Large intestine (tissue), 3 donors: Measurements from ENCODE around the gene TEDC2. TPM values are rescaled to one million over a fixed set of nuclear protein-coding genes. Genes with fewer than 3 reads are reported as not detected.

Source experiments
- DNase-seq, 2 donors: peaks; one replicate each; pipeline versions ENCODE4 v3.0.0 to v3.0.0-alpha.2; 2013
- H3K27ac ChIP-seq: one replicate; pipeline ENCODE4 v1.5.1; 2013; ENCODE audit warnings: low read length
- H3K27me3 ChIP-seq: 2 replicates; pipeline ENCODE4 v1.6.1; 2013; ENCODE audit warnings: low read length; ENCODE audit not compliant: control insufficient read depth, insufficient read depth
- H3K36me3 ChIP-seq: 2 replicates; pipeline ENCODE4 v1.6.1; 2013; ENCODE audit warnings: low read length; ENCODE audit not compliant: control insufficient read depth, insufficient read depth
- H3K4me1 ChIP-seq: one replicate; pipeline ENCODE4 v1.6.1; 2013; ENCODE audit warnings: low read length; ENCODE audit not compliant: control insufficient read depth, insufficient read depth
- H3K4me3 ChIP-seq: one replicate; pipeline ENCODE4 v1.5.1; 2013; ENCODE audit warnings: low read length
- H3K9me3 ChIP-seq: one replicate; pipeline ENCODE4 v1.6.1; 2013; ENCODE audit warnings: mild to moderate bottlenecking, low read depth, low read length, moderate library complexity; ENCODE audit not compliant: control insufficient read depth
- WGBS: methylation state at CpG from one replicate; pipeline ENCODE4 v1.1.5; 2013; ENCODE audit warnings: low lambda C conversion rate; ENCODE audit not compliant: insufficient coverage; 5-methylcytosine and 5-hydroxymethylcytosine counted together
- polyA plus RNA-seq: library from polyadenylated mRNA; unstranded; fragments of 120-200 nt; gene quantifications from one replicate; pipeline ENCODE4 v1.2.1, GENCODE V29; 2013

Gene TEDC2
- polyA plus RNA-seq, 1 donor: 6.4 TPM

- Histone ChIP-seq H3K4me1 (peaks cover 28% of the 10 kb centered on the region), H3K27ac (no peak overlapping the region), H3K9me3 (no peaks in the 10 kb centered on the region), H3K4me3 (no peak overlapping the region), H3K36me3 (peaks cover 11% of the 10 kb centered on the region), H3K27me3 (no peaks in the 10 kb centered on the region)
- DNase-seq: peak in 1 of 2 donors; percentile 31
- WGBS: no CpG with 5 or more reads among the region's 29 CpGs
Observed at GRCh38 chr16:2486645-2487516, 27.0 kb downstream of the TEDC2 start.

- H3K4me1 ChIP-seq: peaks cover 34% of the 10 kb centered on the region
- no peak for DNase-seq
- H3K27me3 ChIP-seq: no peaks in the 10 kb centered on the region
- no peak overlapping the region for H3K4me3 ChIP-seq
- H3K9me3 ChIP-seq: no peaks in the 10 kb centered on the region
- WGBS: no CpG with 5 or more reads among the region's 8 CpGs
- H3K27ac ChIP-seq: no peak overlapping the region
- H3K36me3 ChIP-seq: peaks cover 11% of the 10 kb centered on the region
Observed at GRCh38 chr16:2487517-2487842, 27.6 kb downstream of the TEDC2 start.

DNA sequence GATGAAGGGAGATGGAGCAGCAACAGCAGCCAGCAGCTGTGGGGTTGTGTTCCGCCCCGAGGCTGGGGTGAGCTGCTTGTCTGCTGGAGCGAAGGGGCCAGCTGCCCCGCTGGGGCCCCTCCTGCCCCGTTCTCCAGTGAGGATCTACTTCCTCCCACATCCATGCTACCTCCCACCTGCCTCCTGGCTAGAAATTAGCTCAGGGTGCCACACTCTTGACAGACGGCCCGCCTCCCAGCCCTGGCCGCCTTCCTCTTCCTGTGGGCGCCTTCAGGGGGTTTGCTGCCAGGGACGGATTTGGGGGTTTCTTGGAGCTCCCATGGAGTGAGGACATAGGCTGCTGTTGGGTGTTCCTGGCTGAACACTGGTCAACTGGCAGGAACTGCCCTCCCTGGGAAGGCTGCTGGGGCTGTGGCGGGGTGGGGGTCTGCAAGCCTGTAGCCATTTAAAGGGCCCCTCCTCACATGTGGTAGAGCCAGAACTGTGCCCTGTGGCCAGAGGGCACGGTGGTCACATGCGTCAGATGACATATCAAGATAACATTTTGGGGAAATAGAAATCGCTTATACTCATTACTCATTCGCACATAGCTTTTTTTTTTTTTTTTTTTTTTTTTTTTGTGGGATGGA lies 28.1 kb downstream of the TEDC2 start:
- peaks cover 11% of the 10 kb centered on the region for H3K36me3 ChIP-seq
- no peak for DNase-seq
- WGBS: no CpG with 5 or more reads among the region's 15 CpGs
- no peak overlapping the region for H3K4me3 ChIP-seq
- peaks cover 35% of the 10 kb centered on the region for H3K4me1 ChIP-seq
- no peak overlapping the region for H3K27ac ChIP-seq
- H3K9me3 ChIP-seq: no peaks in the 10 kb centered on the region
- H3K27me3 ChIP-seq: no peaks in the 10 kb centered on the region

DNA sequence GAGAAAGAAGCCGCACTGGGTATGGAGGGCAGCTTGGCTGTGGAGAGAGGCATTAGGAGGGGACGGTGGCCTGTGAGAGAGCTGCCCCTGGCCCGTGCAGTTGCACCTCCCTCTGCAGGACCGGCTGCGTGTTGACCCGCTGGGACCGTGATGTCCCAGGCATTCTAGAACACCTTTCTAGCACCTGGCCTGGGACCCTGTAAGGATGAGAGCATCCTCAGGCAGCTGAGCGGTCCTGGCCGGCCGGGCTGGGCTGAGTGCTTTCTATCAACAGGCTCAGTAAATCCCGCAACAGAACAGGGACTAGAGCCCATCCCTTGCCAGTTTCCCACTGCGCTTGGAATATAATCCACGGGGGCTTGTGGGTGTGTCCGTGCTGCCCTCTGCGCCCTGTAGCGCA lies 29.7 kb downstream of the TEDC2 start:
- Histone ChIP-seq H3K9me3 (no peaks in the 10 kb centered on the region), H3K4me3 (no peak overlapping the region), H3K36me3 (peaks cover 16% of the 10 kb centered on the region), H3K27ac (no peak overlapping the region), H3K27me3 (no peaks in the 10 kb centered on the region), H3K4me1 (peaks cover 27% of the 10 kb centered on the region)
- WGBS: no CpG with 5 or more reads among the region's 16 CpGs
- DNase-seq: no peak

- no peak for DNase-seq
- no CpG with 5 or more reads among the region's 23 CpGs for WGBS
- Histone ChIP-seq H3K4me1 (peaks cover 18% of the 10 kb centered on the region), H3K27ac (no peak overlapping the region), H3K9me3 (no peaks in the 10 kb centered on the region), H3K4me3 (no peak overlapping the region), H3K27me3 (no peaks in the 10 kb centered on the region), H3K36me3 (peaks cover 16% of the 10 kb centered on the region)
Observed at GRCh38 chr16:2490190-2491105, 30.5 kb downstream of the TEDC2 start.

GRCh38 chr16:2492292-2492691 lies 32.4 kb downstream of the TEDC2 start:
- peak in 1 of 2 donors; percentile 34 for DNase-seq
- Histone ChIP-seq H3K36me3 (peaks cover 25% of the 10 kb centered on the region), H3K27ac (no peak overlapping the region), H3K4me3 (no peak overlapping the region), H3K9me3 (no peaks in the 10 kb centered on the region), H3K27me3 (no peaks in the 10 kb centered on the region), H3K4me1 (peaks cover 13% of the 10 kb centered on the region)
- WGBS: no CpG with 5 or more reads among the region's 13 CpGs

DNA sequence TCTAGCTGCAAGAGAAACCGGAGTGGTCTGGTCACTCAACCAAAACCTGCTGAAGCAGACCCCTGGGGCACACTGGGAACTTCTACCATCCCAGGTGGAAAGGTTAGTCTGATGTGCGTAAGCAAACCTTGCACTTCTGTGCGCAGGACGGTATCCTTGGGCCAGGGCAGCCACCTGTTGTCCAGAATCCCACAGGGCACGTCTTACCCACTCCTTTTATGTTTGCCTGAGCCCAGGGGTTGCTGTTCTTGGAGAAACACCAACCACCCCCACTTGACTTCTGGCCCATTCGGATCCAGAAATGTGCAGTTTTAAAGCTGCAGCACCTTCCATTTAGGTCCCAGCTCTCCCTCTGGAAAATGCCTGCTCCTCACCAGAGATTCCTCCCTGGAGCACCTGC lies 33.7 kb downstream of the TEDC2 start:
- no peak overlapping the region for H3K4me3 ChIP-seq
- H3K4me1 ChIP-seq: peaks cover 13% of the 10 kb centered on the region
- H3K36me3 ChIP-seq: peaks cover 37% of the 10 kb centered on the region
- no peaks in the 10 kb centered on the region for H3K27me3 ChIP-seq
- no CpG with 5 or more reads among the region's 6 CpGs for WGBS
- H3K27ac ChIP-seq: no peak overlapping the region
- no peaks in the 10 kb centered on the region for H3K9me3 ChIP-seq
- DNase-seq: no peak

DNA sequence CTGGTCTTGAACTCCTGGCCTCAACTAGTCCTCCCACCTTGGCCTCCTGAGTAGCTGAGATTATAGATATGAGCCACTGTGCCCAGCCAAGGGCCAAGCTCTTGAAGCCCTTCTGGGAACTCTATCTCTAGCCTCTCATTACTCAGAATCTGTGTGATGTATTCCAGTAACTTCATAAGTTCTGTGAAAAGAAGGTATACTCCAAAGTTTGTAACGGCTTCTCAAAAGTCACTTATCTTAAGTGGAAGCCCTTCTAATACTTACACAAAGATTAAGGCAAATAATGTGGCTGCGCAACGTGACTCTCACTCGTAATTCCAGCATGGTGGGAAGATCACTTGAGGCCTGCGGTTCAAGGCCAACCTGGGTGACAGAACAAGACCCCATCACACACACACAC lies 34.7 kb downstream of the TEDC2 start:
- WGBS: no CpG with 5 or more reads among the region's 5 CpGs
- Histone ChIP-seq H3K27ac (no peak overlapping the region), H3K36me3 (peaks cover 44% of the 10 kb centered on the region), H3K9me3 (no peaks in the 10 kb centered on the region), H3K27me3 (no peaks in the 10 kb centered on the region), H3K4me3 (no peak overlapping the region), H3K4me1 (peaks cover 13% of the 10 kb centered on the region)
- no peak for DNase-seq

DNA sequence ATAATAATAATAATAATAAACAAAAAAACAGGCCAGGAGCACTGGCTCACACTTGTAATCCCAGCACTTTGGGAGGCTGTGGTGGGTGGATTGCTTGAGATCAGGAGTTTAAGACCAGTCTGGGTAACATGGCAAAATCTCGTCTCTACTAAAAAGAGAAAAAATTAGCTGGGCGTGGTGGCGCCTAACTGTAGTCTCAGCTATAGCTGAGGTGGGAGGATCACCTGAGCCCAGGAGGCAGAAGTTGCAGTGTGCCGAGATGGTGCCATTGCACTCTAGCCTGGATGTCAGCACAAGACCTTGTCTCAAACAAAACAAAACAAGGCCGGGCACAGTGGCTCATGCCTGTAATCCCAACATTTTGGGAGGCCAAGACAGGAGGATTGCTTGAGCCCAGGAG lies 35.1 kb downstream of the TEDC2 start:
- no peaks in the 10 kb centered on the region for H3K27me3 ChIP-seq
- DNase-seq: no peak
- no CpG with 5 or more reads among the region's 5 CpGs for WGBS
- H3K27ac ChIP-seq: no peak overlapping the region
- H3K4me1 ChIP-seq: peaks cover 13% of the 10 kb centered on the region
- no peaks in the 10 kb centered on the region for H3K9me3 ChIP-seq
- H3K36me3 ChIP-seq: peaks cover 45% of the 10 kb centered on the region
- no peak overlapping the region for H3K4me3 ChIP-seq
